HG02970 (cell line): Measurements from ENCODE around the gene TUBGCP3.

Experiments used
- ATAC-seq: cut with Tn5 transposase; IDR thresholded peaks from one replicate; pipeline ENCODE4 v1.9.1; 2021; ENCODE audit warnings: mild to moderate bottlenecking, moderate library complexity, moderate number of reproducible peaks; ENCODE audit not compliant: unreplicated experiment, low FRiP score

TUBGCP3 gene

GRCh38 chr13:112618501-112618900 lies 30.5 kb upstream of the TUBGCP3 start:
- no peak for ATAC-seq

- no peak for ATAC-seq
Measured at GRCh38 chr13:112617754-112618375, 29.9 kb upstream of the TUBGCP3 start.

- no peak for ATAC-seq
Measured at GRCh38 chr13:112616586-112617362, 28.8 kb upstream of the TUBGCP3 start.

- no peak for ATAC-seq
Measured at GRCh38 chr13:112615391-112615790, 27.4 kb upstream of the TUBGCP3 start.

- ATAC-seq: no peak
Measured at GRCh38 chr13:112614835-112615234, 26.9 kb upstream of the TUBGCP3 start.

GRCh38 chr13:112608212-112608611 lies 20.3 kb upstream of the TUBGCP3 start:
- ATAC-seq: no peak

- ATAC-seq: peak; percentile 99
Measured at GRCh38 chr13:112606109-112607001, 18.4 kb upstream of the TUBGCP3 start.

GRCh38 chr13:112605531-112605990 lies 17.6 kb upstream of the TUBGCP3 start:
- ATAC-seq: no peak

GRCh38 chr13:112603641-112604225 lies 15.8 kb upstream of the TUBGCP3 start:
- ATAC-seq: no peak

- no peak for ATAC-seq
Measured at GRCh38 chr13:112602189-112602588, 14.2 kb upstream of the TUBGCP3 start.

- no peak for ATAC-seq
Measured at GRCh38 chr13:112601371-112601770, 13.4 kb upstream of the TUBGCP3 start.

GRCh38 chr13:112596235-112596634 lies 8.3 kb upstream of the TUBGCP3 start:
- no peak for ATAC-seq

GRCh38 chr13:112592647-112593046 lies 4.7 kb upstream of the TUBGCP3 start:
- ATAC-seq: no peak

GRCh38 chr13:112592181-112592580 lies 4.2 kb upstream of the TUBGCP3 start:
- ATAC-seq: no peak

GRCh38 chr13:112588490-112589297 lies 741 bp upstream of the TUBGCP3 start:
- ATAC-seq: no peak

- ATAC-seq: peak; percentile 51
Measured at GRCh38 chr13:112587212-112587763, 665 bp downstream of the TUBGCP3 start.

- no peak for ATAC-seq
Measured at GRCh38 chr13:112586334-112586960, 1.5 kb downstream of the TUBGCP3 start.

GRCh38 chr13:112583592-112584277 lies 4.2 kb downstream of the TUBGCP3 start:
- ATAC-seq: no peak
